Ramos (cell line): ENCODE measurements around the gene MAPK7.

ENCODE experiments used
- in situ Hi-C: fragments of 300-500 bp; cut with MboI; formaldehyde crosslinking; loops from one replicate; pipeline ENCODE4 v1.14.3; 2022; ENCODE audit warnings: low sequenced_read_pairs; ENCODE audit not compliant: unreplicated experiment

MAPK7 gene

GRCh38 chr17:19378416-19379360 is at the start of gene MAPK7:
MAPK7 (plus strand) TSS chr17:19378498; CDS start chr17:19378901, 403 bp downstream.
- in situ Hi-C loops, result no loop called here

DNA sequence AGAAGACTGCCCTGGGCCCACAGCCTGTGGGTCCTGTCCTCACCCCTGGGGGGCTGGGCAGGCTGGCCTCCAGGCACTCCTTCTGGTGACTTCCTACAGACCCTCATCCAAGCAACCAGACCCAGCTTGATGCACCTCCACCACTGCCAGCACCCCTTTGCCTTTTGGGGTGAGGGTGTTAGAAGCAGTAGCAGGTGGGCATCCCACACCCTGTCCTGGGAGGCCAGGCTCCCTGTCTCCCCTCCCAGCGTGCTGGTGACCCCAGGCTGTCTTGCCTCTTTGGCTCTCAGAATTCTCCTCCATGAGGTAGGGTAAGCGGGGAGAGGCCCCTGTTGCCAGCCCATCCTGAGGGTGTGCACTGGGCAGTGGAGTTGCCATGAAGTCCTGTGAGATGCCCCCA is 49.2 kb upstream of the MAPK7 start:
- in situ Hi-C loops, result no loop called here

GRCh38 chr17:19329839-19330238 is 48.5 kb upstream of the MAPK7 start:
- in situ Hi-C loops, result no loop called here

DNA sequence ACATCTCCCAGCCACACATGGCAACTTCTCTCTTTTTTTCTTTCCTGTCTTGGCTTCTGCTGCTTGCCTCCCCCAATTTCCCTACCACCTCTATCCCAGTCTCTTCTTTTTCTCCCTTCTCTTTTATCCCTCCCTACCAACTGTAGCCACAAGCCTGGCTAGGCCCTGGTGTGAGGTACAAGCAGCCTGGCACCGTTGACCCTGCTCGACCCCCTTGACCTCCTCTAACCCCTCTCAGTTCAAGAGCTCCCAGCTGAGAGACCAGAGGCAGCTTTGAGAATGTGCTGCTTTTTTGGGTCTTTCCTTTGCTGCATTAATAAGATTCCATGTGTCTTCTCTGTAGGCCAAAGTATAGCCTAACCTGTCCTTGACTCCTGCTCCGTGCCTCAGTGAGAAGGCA is 48.0 kb upstream of the MAPK7 start:
- in situ Hi-C loops, result no loop called here

DNA sequence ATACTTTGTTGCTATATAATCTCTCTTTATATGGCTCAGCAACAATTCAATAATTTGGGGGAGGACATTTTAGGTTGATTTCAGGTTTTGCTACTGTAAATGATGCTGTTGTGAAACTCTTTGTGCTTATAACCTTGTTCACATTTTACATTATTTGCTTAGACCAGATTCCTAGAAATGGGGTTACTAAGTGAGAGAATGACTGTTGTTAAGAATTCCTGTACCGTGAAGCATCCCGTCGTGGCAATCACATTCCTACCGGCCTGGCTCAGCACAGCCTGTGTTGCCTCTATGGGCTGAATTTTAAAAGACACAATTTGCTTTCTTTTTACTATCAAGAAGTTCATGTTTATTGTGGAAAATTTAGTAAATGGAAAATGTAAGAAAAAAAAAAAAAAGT is 47.2 kb upstream of the MAPK7 start:
- in situ Hi-C loops, result no loop called here

DNA sequence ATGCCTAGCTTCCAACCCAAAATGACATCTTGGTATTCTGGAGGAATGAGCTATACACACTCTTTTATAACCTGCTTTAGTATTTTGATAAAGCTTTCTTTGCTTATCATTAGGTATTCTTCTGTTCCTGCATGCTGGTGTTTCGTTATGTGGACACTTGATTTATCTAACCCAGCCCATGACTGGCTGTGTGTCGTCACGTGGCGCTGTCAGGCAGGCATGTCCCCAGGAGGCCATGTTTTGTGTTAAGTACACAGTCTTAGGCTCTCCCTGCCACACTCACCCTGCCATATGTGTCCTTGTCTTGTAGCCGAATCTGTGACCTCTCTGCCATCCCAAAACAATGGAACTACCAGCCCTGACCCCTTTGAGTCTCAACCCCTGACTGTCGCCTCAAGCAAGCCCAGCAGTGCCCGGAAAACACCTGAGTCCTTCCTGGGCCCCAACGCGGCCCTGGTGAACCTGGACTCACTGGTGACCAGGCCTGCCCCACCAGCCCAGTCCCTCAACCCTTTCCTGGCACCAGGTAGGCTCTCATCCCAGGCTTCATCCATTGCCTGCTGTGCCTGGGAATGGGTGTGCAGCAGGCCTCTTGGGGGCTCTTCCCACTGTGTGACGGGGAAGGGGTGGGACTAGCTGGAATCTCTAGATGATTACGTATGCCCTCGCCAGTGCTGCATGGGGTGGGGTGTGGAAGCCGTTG is 46.6 kb upstream of the MAPK7 start:
- in situ Hi-C loops, result no loop called here

GRCh38 chr17:19332371-19333131 is 45.7 kb upstream of the MAPK7 start:
- in situ Hi-C loops, result no loop called here

DNA sequence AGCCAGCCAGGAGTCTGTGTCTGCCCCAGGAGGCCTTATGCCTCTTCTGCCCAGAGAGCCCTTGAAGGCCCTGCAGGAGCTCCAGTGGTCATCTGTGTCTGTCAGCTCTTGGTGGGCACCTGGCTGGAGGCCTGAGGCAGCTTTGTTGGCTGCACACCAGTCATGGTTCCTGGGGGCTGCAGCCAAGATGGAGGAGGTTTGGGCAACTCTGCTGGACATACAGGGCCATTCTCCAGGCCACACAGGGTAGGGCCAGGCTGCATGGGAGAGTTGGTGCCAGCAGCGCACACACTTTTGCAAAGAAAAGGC is 45.2 kb upstream of the MAPK7 start:
- in situ Hi-C loops, result no loop called here

DNA sequence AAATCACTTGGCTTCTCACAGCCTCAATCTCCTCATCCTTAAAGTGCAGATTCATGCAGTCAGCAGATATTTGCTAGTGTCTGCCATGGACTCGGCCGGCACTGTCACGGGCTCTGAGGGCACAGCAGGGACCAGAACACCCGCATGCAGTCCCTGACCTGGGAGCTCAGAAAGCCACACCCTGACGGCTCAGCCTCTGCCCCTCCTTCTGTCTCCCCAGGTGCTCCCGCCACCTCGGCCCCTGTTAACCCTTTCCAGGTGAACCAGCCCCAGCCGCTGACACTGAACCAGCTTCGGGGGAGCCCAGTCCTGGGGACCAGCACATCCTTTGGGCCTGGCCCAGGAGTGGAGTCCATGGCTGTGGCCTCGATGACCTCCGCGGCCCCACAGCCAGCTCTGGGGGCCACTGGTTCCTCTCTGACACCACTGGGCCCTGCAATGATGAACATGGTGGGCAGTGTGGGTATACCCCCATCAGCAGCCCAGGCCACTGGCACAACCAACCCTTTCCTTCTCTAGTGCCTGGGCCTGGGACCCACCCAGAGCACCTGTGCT is 44.5 kb upstream of the MAPK7 start:
- in situ Hi-C loops, result no loop called here

DNA sequence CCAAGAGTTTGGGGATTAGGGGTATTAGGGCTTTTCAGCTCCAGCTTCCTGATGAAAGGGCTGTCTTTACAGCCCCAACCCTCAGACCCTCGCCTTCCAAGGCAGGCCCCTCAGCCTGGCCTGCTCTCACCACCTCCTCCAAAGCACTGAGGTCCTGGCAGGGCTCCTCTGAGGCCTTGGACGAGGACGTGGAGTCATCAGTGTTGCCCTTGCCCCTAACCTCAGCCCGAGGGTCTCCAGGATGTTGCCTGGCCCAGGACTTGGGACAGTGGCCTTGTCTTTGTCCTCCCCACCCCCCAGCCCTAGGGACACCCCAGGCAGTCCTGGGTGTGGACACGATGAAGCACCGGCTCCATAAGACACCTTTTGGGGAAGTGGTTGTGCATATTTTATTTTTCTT is 44.0 kb upstream of the MAPK7 start:
- in situ Hi-C loops, result no loop called here

DNA sequence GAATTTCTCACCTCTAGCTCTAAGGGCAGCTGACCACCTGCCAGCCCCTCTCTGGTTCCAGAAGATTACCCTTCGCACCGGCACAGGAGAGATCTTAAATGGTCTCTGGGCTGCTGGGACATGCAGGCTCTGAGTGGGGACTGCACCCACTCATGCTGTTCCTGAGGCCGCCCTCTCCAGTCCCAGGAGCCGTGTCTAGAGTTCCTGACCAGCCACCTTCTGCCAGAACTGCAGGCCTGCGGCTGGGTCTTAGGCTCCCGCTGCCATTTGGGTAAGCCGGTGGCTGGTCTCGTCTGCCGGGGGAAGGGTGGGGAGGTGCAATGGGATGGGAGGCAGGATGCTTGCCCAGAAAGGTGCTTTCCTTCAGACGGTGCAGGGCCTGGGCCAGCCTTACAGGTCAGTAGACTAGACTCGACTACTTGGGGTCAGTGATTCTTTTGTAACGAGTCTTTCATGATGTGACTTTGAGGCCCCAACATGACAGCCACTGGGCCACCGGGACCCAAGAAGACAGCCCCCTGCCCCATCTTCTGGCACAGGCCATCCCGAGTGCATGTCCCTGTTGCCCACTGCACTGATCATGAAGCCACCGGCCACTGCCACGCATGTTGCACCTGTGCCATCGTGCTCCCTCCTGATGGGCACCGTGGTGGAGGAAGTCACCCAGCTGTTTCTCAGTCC is 42.2 kb upstream of the MAPK7 start:
- in situ Hi-C loops, result no loop called here

- in situ Hi-C loops, result no loop called here
Observed at GRCh38 chr17:19336938-19337711, 41.2 kb upstream of the MAPK7 start.

- in situ Hi-C loops, result no loop called here
Observed at GRCh38 chr17:19337712-19338023, 40.6 kb upstream of the MAPK7 start.

DNA sequence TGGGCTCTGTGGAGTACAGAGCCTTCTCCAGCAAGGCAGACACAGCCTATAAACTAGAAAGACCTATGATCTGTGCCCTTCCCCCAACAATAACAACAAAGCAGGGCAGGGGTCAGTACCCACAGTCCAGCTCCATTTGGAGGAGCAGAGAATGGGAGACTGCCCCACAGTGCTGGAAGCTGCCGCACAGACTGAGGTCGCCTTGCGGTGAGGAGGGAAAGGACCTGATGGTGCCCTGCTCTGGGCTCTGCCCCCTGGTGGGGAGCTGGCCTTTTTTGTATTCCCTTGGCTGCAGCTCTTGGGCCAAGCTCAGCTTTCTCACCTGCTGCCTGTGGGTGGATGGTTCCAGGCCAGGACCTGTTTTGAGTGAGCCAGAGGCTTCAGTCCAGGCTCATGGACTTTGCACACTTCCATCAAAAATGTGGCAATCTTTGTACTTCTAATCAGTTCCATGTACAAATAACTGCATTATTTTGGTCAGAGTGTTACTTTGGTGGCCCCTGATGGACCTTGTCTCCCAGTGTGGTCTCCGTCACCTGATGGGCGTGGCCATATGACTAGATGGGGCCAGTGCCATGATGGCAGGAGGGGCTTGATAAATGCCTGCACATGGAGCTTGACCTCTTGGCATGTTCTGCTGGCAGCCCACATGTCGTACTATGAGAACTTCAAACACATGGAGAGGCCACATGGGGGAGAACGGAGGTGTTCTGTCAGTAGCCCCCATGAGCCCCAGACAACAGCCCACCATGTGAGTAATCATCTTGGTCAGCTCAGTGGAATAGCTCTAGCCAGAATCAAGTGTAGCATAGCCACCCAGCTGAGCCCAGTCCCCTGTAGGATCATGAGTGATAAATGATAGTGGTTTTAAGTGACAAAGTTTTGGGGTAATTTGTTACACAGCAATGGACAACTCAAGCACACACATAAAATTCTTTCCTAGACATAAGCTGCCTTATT is 40.0 kb upstream of the MAPK7 start:
- in situ Hi-C loops, result no loop called here

GRCh38 chr17:19339341-19339815 is 38.9 kb upstream of the MAPK7 start:
- in situ Hi-C loops, result no loop called here

GRCh38 chr17:19341211-19341631 is 37.1 kb upstream of the MAPK7 start:
- in situ Hi-C loops, result no loop called here

GRCh38 chr17:19341641-19342610 is 36.4 kb upstream of the MAPK7 start:
- in situ Hi-C loops, result no loop called here
